A673 (cell line): Measurements from ENCODE around the gene SRSF2. TPM values are rescaled to one million over a fixed set of nuclear protein-coding genes. Genes with fewer than 3 reads are reported as not detected.

Source experiments
- BruUV-seq: library from RNA; stranded (reverse); fragments of 400-500 nt; replicated peaks from 2 replicates; lab custom pipeline; 2021; lab: Mats Ljungman, UMichigan
- CTCF ChIA-PET: fragments of 300-600 bp; sonication (Branson Sonifier 250); formaldehyde crosslinking; loops from one replicate; lab custom pipeline; 2022; ENCODE audit warnings: antibody characterized with exemption; lab: Charles Lee
- POLR2A ChIA-PET: fragments of 300-600 bp; sonication (Branson Sonifier 250); formaldehyde crosslinking; loops from one replicate; lab custom pipeline; 2022; ENCODE audit warnings: antibody characterized with exemption; ENCODE audit not compliant: low non-redundant PET; lab: Charles Lee
- DNase-seq: peaks from one replicate; pipeline ENCODE4 v3.0.0-alpha.2; 2015; ENCODE audit warnings: low spot score
- H3K27ac ChIP-seq: fragments of 200-600 bp; sonication (generic); 2 replicates; pipeline ENCODE4 v1.5.1; 2016; ENCODE audit warnings: mixed run types, low read depth, mild to moderate bottlenecking, mixed read lengths, antibody characterized with exemption, low read length; ENCODE audit not compliant: poor library complexity, severe bottlenecking
- H3K27me3 ChIP-seq: fragments of 200-600 bp; sonication (generic); replicated peaks from 2 replicates; pipeline ENCODE4 v1.6.1; 2017; ENCODE audit warnings: mixed run types, low read depth, mild to moderate bottlenecking, mixed read lengths, antibody characterized with exemption, low read length; ENCODE audit not compliant: insufficient read depth, poor library complexity
- H3K36me3 ChIP-seq: fragments of 200-600 bp; sonication (generic); 2 replicates; pipeline ENCODE4 v1.6.1; 2016; ENCODE audit warnings: mixed run types, mild to moderate bottlenecking, mixed read lengths, antibody characterized with exemption, low read length; ENCODE audit not compliant: insufficient read depth, poor library complexity, severe bottlenecking
- H3K4me1 ChIP-seq: fragments of 200-600 bp; sonication (generic); 2 replicates; pipeline ENCODE4 v1.6.1; 2017; ENCODE audit warnings: mixed run types, mild to moderate bottlenecking, mixed read lengths, antibody characterized with exemption, low read length; ENCODE audit not compliant: insufficient read depth, poor library complexity, severe bottlenecking
- H3K4me3 ChIP-seq: fragments of 200-600 bp; sonication (generic); 2 replicates; pipeline ENCODE4 v1.5.1; 2016; ENCODE audit warnings: low read depth, mixed run types, mild to moderate bottlenecking, mixed read lengths, low read length; ENCODE audit not compliant: poor library complexity, severe bottlenecking
- H3K9me3 ChIP-seq: fragments of 200-600 bp; sonication (generic); 2 replicates; pipeline ENCODE4 v1.6.1; 2016; ENCODE audit warnings: mixed run types, low read depth, mild to moderate bottlenecking, mixed read lengths, antibody characterized with exemption, low read length; ENCODE audit not compliant: poor library complexity, severe bottlenecking
- EZH2 ChIP-seq: fragments of 200-600 bp; sonication (generic); IDR thresholded peaks from 2 replicates; pipeline ENCODE4 v1.6.1; 2017; ENCODE audit warnings: borderline replicate concordance, low read depth, mild to moderate bottlenecking, mixed read lengths, antibody characterized with exemption, low read length; ENCODE audit not compliant: poor library complexity, severe bottlenecking
- intact Hi-C: fragments of 100-400 bp; cut with micrococcal nuclease; formaldehyde crosslinking; loops from one replicate; pipeline ENCODE4 v1.10.0; 2022; ENCODE audit not compliant: unreplicated experiment
- total RNA-seq: library from RNA; stranded (reverse); gene quantifications from 2 replicates; pipeline ENCODE4 v1.2.3, GENCODE V29; 2021
- TF ChIP-seq, protein P1 (sequence below): fragments of 300-800, 200-600 bp; sonication (generic); conservative IDR thresholded peaks from 2 replicates; pipeline ENCODE4 v1.5.1; 2017; ENCODE audit warnings: low read depth, mild to moderate bottlenecking, antibody characterized with exemption, low read length, moderate library complexity, mixed read lengths

Gene SRSF2
- total RNA-seq, 1 experiment from 2014 or later, result 406 TPM

DNA sequence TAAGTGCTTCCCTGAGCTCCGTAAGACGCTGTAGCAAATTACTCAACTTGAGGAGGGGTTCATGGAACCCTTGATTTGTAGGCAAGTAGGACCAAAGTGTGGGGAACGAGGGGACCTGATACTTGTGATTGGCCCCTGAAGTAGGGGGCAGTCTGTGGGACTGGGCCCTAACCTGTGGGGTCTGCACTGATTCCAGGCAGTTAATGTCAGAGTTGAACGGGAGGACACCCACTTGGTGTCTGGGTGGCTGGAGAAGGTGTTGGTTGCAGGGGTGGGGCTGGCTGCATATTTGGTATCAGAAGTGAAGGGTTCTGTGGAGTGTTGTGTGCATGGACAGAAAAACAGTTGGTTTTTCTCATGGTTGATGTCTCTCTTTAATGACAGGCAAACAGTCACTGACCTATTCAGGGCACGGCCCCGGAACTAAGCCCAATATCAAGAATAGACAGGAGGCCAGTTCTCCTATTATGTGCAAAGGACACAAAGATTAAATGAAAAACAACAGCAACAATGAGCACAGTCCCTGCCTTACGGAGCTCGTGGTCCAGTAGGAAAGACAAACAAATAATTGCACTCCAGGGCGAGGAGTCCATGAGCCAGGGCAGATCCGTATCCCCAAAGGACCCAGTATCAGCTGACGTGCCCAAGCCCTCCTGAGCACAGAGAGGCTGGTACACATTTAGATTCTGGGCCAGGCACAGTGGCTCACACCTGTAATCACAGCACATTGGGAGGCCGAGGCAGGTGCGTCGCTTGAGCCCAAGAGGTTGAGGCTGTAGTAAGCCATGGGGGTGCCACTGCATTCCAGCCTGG lies 45.5 kb downstream of the SRSF2 start:
- DNase-seq, result no peak
- Histone ChIP-seq H3K27ac (no peak overlapping the region), H3K9me3 (no peaks in the 10 kb centered on the region), H3K4me3 (no peak overlapping the region), H3K27me3 (no peaks in the 10 kb centered on the region), H3K4me1 (no peaks in the 10 kb centered on the region), H3K36me3 (no peaks in the 10 kb centered on the region)
- POLR2A ChIA-PET, result no interaction called here
- TF ChIP-seq, protein P1, sequence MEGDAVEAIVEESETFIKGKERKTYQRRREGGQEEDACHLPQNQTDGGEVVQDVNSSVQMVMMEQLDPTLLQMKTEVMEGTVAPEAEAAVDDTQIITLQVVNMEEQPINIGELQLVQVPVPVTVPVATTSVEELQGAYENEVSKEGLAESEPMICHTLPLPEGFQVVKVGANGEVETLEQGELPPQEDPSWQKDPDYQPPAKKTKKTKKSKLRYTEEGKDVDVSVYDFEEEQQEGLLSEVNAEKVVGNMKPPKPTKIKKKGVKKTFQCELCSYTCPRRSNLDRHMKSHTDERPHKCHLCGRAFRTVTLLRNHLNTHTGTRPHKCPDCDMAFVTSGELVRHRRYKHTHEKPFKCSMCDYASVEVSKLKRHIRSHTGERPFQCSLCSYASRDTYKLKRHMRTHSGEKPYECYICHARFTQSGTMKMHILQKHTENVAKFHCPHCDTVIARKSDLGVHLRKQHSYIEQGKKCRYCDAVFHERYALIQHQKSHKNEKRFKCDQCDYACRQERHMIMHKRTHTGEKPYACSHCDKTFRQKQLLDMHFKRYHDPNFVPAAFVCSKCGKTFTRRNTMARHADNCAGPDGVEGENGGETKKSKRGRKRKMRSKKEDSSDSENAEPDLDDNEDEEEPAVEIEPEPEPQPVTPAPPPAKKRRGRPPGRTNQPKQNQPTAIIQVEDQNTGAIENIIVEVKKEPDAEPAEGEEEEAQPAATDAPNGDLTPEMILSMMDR, result no peak
- no peak for TF ChIP-seq EZH2
- BruUV-seq, result no TSS peak
- CTCF ChIA-PET, result no interaction called here
- intact Hi-C loops, result no loop called here

DNA sequence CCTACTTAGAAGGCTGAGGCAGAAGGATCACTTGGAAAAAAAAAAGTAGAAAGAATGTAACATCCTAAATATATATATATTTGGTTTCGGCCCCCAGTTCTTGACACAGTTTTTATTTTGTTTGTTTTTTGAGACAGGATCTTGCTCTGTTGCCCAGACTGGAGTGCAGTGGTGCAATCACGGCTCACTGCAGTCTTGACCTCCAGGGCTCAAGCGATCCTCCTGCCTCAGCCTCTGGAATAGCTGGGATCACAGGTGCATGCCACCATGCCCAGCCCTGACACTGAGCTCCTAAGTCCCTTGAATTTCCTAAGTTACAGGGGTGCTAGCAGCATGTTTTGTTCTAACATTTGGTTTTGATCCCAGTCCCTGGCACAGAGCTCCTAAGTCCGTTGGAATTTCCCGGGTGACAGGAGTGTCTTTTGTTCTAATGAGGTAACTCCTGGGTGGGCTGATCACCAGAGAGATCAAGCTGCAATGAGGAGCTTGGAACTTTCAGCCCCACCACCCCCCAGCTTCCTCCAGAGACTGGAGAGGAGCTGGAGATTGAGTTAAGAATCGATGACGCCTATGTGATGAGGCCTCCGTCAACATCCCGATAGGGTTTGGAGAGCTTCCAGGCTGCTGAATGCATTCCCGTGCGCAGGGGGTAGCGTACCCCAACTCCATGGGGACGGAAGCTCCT lies 46.4 kb downstream of the SRSF2 start:
- intact Hi-C loops, result no loop called here
- CTCF ChIA-PET, result no interaction called here
- no peak for TF ChIP-seq EZH2
- TF ChIP-seq, protein P1, result no peak
- Histone ChIP-seq H3K27ac (no peak overlapping the region), H3K36me3 (no peaks in the 10 kb centered on the region), H3K9me3 (no peaks in the 10 kb centered on the region), H3K4me3 (no peak overlapping the region), H3K27me3 (no peaks in the 10 kb centered on the region), H3K4me1 (no peaks in the 10 kb centered on the region)
- POLR2A ChIA-PET, result interaction anchor here (0.7 kb wide), 1 partner anchor 11 kb away, joined by 15 read pairs; no protein-coding TSS in a partner anchor
- DNase-seq, result no peak
- no TSS peak for BruUV-seq

DNA sequence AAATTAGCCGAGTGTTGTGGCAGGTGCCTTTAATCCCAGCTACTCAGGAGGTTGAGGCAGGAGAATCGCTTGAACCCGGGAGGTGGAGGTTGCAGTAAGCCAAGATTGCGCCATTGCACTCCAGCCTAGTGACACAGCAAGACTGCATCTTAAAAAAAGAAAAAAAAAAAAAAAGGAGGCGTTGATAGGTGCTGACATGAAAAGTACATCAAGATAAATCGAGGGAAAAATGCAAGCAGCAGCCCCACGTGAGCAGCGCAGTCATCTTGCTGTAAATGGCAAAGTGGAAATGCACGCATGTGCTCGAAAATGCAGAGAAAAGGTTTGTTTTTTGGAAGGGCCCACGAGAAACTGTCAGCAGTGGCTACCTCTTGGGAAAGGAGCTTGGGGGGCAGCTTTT lies 47.3 kb downstream of the SRSF2 start:
- no TSS peak for BruUV-seq
- ChIA-PET CTCF (no interaction called here), POLR2A (interaction anchor here (0.7 kb wide), 1 partner anchor 12 kb away, joined by 15 read pairs; no protein-coding TSS in a partner anchor)
- Histone ChIP-seq H3K27me3 (no peaks in the 10 kb centered on the region), H3K9me3 (no peaks in the 10 kb centered on the region), H3K4me3 (no peak overlapping the region), H3K36me3 (no peaks in the 10 kb centered on the region), H3K4me1 (no peaks in the 10 kb centered on the region), H3K27ac (no peak overlapping the region)
- TF ChIP-seq, protein P1, result no peak
- TF ChIP-seq EZH2, result no peak
- intact Hi-C loops, result no loop called here
- DNase-seq, result no peak
